ENCODE results near the gene TMBIM1. TPM values are rescaled to one million over a fixed set of nuclear protein-coding genes. Genes with fewer than 3 reads are reported as not detected.
"Not testable (repeated sequence)": the region's sequence is repeated elsewhere in the genome, so short reads cannot be mapped to it uniquely, and the experiment has no call there.

The TMBIM1 gene
- total RNA-seq, 1 donor from 2014 or later = 86.4 TPM

DNA sequence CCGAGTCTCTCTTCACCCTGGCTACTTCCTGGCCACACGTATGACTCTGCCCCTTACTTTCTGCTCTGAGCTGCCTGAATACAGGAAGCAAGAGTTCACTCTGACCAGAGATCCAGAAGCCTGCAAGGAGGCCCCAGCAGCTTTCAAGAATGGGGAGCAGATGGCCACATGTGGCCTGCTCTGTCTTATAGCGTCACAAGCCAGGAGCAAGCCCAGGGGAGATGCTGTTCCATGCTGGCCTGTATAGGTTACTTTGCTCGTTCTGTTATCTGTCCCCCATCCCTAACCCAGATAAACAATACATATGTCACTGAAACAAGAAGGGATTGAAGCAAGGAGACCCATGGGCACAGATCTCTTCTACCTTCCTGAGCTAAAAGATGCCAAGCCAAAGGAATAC lies 17.7 kb downstream of the TMBIM1 start:
- TF ChIP-seq, protein P1, sequence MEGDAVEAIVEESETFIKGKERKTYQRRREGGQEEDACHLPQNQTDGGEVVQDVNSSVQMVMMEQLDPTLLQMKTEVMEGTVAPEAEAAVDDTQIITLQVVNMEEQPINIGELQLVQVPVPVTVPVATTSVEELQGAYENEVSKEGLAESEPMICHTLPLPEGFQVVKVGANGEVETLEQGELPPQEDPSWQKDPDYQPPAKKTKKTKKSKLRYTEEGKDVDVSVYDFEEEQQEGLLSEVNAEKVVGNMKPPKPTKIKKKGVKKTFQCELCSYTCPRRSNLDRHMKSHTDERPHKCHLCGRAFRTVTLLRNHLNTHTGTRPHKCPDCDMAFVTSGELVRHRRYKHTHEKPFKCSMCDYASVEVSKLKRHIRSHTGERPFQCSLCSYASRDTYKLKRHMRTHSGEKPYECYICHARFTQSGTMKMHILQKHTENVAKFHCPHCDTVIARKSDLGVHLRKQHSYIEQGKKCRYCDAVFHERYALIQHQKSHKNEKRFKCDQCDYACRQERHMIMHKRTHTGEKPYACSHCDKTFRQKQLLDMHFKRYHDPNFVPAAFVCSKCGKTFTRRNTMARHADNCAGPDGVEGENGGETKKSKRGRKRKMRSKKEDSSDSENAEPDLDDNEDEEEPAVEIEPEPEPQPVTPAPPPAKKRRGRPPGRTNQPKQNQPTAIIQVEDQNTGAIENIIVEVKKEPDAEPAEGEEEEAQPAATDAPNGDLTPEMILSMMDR (IDR thresholded peaks at IDR 0.05) = no peak
- Mint-ChIP-seq H3K4me3 (ENCODE audit: unreplicated experiment) (no peak overlapping the region), H3K27ac (ENCODE audit: unreplicated experiment) (peak overlapping the region; percentile 44), H3K27me3 (ENCODE audit: unreplicated experiment) (no peaks in the 10 kb centered on the region), H3K9me3 (ENCODE audit: unreplicated experiment) (no peaks in the 10 kb centered on the region), H3K4me1 (ENCODE audit: unreplicated experiment) (peaks cover 28% of the 10 kb centered on the region), H3K36me3 (ENCODE audit: unreplicated experiment) (peaks cover 24% of the 10 kb centered on the region)
- DNase-seq (ENCODE audit: extremely low spot score, unreplicated experiment) = no peak

DNA sequence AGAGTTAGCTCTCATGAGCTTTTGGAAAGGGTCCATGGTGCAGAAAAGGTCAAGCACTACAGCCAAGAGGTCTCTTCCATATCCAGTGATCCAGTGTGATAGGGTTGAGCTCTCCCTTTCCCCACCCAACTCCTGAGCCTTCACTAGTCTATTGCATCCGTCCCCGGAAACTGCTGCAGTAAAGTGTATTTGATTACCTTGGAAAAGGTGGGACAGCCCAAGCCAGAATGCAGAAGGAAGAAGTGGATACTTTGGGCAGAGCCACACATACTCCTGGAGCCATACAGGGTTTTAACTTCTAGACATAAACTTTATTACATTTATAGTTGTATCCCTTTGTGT lies 18.4 kb downstream of the TMBIM1 start:
- TF ChIP-seq, protein P1 (IDR thresholded peaks at IDR 0.05) = no peak
- Mint-ChIP-seq H3K4me1 (ENCODE audit: unreplicated experiment) (peaks cover 34% of the 10 kb centered on the region), H3K4me3 (ENCODE audit: unreplicated experiment) (no peak overlapping the region), H3K27me3 (ENCODE audit: unreplicated experiment) (no peaks in the 10 kb centered on the region), H3K27ac (ENCODE audit: unreplicated experiment) (peak overlapping the region; percentile 63), H3K9me3 (ENCODE audit: unreplicated experiment) (no peaks in the 10 kb centered on the region), H3K36me3 (ENCODE audit: unreplicated experiment) (peaks cover 23% of the 10 kb centered on the region)
- DNase-seq (ENCODE audit: extremely low spot score, unreplicated experiment) = no peak

DNA sequence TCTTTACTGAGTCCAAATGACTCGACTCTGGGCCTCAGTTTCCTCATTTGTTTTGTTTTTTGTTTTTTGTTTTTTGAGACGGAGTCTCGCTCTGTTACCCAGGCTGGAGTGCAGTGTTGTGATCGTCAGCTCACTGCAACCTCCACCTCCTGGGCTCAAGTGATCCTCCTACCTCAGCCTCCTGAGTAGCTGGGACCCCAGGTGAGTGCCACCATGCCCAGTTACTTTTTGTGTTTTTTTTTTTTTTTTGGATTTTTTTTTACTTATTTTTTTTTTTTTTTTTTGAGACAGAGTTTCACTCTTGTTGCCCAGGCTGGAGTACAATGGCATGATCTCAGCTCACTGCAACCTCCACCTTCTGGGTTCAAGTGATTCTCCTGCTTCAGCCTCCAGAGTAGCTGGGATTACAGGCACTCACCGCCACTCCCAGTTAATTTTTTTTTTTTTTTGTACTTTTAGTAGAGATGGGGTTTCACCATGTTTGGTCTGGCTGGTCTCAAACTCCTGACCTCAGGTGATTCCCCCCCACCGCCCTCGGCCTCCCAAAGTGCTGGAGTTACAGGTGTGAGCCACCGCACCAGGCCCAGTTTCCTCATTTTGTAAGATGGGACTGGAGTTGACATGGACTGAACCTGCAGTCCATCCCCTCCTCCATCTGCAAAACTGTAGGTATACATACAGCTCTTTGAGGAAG lies 18.9 kb downstream of the TMBIM1 start:
- Mint-ChIP-seq H3K27ac (ENCODE audit: unreplicated experiment) (peak overlapping the region; percentile 63), H3K36me3 (ENCODE audit: unreplicated experiment) (peaks cover 23% of the 10 kb centered on the region), H3K4me1 (ENCODE audit: unreplicated experiment) (peaks cover 37% of the 10 kb centered on the region)
- not testable (repeated sequence) for H3K4me3 Mint-ChIP-seq (ENCODE audit: unreplicated experiment); H3K27me3 Mint-ChIP-seq (ENCODE audit: unreplicated experiment); H3K9me3 Mint-ChIP-seq (ENCODE audit: unreplicated experiment); DNase-seq (ENCODE audit: extremely low spot score, unreplicated experiment)

DNA sequence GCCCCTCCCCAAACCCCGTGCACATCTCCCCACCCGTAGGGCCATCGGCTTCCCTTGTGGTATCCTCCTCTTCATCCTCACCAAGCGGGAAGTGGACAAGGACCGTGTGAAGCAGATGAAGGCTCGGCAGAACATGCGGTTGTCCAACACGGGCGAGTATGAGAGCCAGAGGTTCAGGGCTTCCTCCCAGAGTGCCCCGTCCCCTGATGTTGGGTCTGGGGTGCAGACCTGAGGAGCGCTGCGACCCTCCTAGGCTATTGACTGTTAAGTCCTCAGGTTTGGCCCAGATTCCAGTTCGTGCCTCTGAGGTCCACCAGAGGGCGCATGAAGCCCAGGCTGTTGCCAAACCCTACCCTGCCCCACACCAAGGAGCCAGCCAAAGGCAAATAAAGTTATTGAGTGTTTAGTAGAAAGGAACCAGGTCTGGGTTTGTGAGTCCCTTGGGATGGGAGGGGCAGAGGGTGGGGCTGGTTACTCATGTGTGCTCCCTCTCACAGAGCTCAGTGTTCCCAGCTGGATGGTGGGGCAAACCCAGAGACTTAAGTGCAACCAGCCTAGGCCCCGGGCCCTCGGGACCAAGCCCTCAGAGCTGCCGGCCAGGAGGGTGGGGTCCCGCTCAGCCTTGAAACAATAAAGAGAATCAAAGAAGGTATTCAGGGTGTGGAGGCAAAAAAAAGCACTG lies 19.6 kb downstream of the TMBIM1 start:
- peak; percentile 93 for DNase-seq (ENCODE audit: extremely low spot score, unreplicated experiment)
- TF ChIP-seq, protein P1 (IDR thresholded peaks at IDR 0.05) = peak; percentile 93
- H3K9me3 Mint-ChIP-seq (ENCODE audit: unreplicated experiment) = no peaks in the 10 kb centered on the region
- peak overlapping the region; percentile 63 for H3K27ac Mint-ChIP-seq (ENCODE audit: unreplicated experiment)
- no peaks in the 10 kb centered on the region for H3K27me3 Mint-ChIP-seq (ENCODE audit: unreplicated experiment)
- H3K4me3 Mint-ChIP-seq (ENCODE audit: unreplicated experiment) = peak overlapping the region; percentile 26
- H3K4me1 Mint-ChIP-seq (ENCODE audit: unreplicated experiment) = peaks cover 37% of the 10 kb centered on the region
- H3K36me3 Mint-ChIP-seq (ENCODE audit: unreplicated experiment) = peaks cover 21% of the 10 kb centered on the region

DNA sequence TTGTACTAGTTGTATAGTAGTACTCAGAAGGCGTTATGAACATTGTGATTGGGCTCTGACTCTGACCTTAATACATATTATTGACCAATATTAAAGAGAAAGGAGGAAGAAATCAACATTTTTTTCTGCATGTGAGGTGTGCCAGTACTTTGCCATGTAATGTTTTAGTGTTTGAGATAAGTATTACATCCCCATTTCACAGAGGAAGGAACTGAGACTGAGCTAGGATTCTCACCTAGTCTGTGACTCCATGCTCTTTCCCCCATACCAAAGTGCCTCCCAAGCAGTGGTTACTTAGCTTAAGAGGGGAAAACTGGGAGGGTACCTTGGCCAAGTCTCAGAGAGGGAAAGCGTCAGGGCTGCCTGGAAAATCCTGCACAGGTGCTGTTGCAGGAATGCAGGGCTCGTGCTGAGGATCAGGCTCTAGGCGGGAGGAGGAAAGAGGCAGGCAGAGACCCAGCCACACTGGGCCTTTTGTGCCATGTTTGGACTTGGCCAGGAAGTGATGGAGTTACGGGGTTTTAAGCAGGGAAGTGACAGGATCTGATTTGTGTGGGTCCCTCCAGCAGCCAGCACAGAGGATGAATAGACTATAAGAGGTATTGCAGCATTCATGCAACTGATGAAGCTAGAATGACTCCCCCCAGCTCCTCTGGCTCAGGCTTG lies 20.3 kb downstream of the TMBIM1 start:
- Mint-ChIP-seq H3K27me3 (ENCODE audit: unreplicated experiment) (no peaks in the 10 kb centered on the region), H3K9me3 (ENCODE audit: unreplicated experiment) (no peaks in the 10 kb centered on the region), H3K36me3 (ENCODE audit: unreplicated experiment) (peaks cover 23% of the 10 kb centered on the region), H3K4me3 (ENCODE audit: unreplicated experiment) (peak overlapping the region; percentile 96), H3K4me1 (ENCODE audit: unreplicated experiment) (peaks cover 37% of the 10 kb centered on the region), H3K27ac (ENCODE audit: unreplicated experiment) (peak overlapping the region; percentile 63)
- TF ChIP-seq, protein P1 (IDR thresholded peaks at IDR 0.05) = no peak
- DNase-seq (ENCODE audit: extremely low spot score, unreplicated experiment) = no peak
